ENCODE results near the gene P2RX2.
"Not testable (repeated sequence)": the region's sequence is repeated elsewhere in the genome, so short reads cannot be mapped to it uniquely, and the experiment has no call there.

The P2RX2 gene

DNA sequence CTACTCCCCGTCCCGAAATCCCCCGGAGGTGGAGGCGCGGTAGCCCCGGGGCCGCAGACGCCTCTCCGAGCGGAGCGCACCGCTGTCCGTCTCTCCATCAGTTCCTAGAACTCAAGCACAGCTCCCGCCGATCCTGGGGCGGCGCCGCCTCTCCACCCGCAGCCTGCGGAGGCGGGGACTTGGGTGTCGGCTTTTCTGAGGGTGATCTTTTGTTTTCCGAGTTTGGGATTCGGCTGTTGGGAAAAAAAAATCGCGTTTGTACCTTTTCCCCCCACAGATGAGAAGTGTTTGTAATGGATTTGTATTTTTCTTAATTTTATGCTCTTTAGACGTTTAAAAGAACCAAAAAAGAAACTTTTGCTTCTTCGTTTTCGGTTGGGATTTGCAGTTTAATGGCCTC lies 34.8 kb upstream of the P2RX2 start:
- no peak for DNase-seq

DNA sequence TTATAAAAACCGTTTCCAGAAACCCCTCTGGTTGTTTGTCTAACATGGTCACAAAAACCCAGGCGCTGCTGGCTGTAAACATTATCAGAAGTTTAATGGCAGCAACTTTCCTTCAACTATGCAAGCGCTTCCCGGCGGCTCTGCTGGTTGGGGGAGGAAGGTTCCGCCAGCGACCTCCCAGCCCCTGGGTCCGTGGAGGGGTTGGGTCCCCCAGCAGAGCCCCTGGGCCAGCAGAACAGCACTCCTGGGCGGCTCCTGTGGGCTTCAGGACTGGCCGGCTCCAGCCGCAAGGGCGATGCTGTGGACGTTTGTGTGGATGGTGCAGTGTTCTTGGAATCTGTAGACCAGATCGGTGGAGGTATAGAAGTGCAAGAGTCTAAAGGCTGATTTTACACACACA lies 34.1 kb upstream of the P2RX2 start:
- DNase-seq = no peak

DNA sequence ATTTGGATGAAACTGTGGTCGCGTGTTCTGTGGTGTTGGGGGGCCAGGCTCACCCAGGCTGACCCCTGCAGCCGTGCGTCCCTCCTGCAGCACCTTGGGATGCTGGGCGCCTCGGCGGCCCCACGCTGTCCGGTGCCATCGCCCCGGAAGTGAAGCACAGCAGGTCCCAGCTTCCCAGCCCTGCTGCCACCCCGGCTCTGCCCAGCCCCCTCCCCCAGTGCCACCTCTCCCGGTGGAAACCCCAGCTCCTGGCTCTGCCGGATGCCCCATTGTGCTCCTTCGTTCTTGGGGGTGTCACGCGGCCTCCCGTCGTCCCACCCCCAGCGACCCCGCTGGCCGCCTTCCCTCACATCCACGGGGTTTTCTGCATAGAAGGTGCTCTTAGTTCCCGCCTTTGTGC lies 33.4 kb upstream of the P2RX2 start:
- no peak for DNase-seq

DNA sequence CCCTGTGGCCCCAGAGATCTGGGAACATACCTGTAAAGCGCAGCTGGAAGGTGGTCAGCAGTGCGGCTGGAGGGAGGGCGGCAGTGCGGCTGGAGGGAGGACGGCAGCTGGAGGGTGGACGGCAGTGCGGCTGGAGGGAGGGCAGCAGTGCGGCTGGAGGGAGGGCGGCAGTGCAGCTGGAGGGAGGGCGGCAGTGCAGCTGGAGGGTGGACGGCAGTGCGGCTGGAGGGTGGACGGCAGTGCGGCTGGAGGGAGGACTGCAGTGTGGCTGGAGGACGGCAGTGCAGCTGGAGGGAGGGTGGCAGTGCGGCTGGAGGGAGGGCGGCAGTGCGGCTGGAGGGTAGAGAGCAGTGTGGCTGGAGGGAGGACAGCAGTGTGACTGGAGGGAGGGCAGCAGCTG lies 31.6 kb upstream of the P2RX2 start:
- no peak for DNase-seq

DNA sequence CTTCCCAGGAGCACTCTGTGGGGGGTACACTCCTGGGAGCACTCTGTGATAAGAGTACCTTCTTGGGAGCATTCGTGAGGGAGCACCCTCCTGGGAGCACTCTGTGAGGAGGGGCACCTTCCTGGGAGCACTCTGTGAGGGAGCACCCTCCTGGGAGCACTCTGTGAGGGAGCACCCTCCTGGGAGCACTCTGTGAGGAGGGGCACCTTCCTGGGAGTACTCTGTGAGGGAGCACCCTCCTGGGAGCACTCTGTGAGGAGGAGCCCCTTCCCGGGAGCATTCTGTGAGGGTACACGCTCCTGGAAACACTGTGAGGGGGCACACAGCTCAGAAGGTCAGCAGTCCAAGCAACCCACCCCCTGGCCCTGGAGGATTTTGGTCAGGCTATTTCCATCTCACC lies 30.8 kb upstream of the P2RX2 start:
- DNase-seq = no peak

DNA sequence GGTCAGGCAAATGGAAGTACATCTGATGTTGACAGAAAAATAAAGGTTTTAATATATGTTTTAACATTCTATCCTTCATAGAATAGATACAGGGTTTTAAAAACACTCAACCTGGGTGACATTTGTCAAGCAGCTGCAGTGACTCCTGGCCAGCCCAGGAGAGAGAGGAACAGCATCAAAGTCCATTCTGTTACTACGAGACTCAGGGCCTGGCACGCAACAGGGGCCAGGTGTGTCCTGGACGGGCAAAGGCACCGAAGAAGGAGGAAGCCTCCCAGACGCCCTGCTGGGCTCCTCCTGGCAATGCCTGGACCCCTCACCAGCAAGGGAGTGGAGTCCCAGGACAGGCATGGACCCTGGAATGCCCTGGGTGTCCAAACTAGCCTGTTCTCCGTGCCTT lies 30.3 kb upstream of the P2RX2 start:
- DNase-seq = no peak

GRCh38 chr12:132588821-132589669 lies 29.5 kb upstream of the P2RX2 start:
- no peak for DNase-seq

DNA sequence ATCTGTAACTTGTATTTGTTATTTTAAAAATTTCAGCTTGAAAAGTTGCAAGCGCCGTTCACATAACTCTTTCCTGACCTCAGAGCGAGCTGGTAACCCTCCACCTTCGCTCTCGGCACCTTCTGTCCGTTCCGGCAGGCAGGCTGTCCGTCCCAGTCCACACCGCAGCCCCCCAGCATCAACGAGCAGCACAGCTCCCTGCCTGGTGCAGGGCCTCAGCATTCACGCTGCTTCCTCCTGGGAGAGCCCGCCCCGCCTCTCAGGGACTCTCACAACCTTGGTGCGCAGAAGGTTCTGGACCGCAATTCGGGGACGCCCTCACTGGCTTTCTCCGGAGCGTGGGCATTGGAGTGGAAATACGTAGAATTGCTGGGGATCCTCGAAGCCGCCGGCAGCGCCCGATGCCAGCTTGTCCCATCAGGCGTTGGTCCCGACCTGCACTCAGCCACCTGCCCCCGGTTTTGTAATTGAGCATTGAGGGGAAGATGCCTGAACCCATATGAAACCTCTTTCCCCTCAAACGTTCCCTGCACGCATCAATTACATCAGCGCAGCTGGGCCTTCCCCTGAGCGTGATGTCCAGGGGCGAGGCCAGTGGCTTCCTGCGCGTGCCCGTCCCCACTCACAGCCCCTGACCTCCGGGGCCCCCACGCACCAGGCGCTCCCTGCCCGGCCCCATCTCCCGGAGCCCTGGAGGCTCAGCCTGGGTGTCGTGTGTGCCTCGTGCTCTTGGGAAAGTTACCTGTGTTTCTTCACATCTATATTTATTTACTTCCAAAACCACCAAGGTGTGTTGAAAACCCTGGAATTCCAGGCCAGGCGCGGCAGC lies 27.3 kb upstream of the P2RX2 start:
- DNase-seq = no peak

- no peak for DNase-seq
Observed at GRCh38 chr12:132592282-132592970, 26.1 kb upstream of the P2RX2 start.

DNA sequence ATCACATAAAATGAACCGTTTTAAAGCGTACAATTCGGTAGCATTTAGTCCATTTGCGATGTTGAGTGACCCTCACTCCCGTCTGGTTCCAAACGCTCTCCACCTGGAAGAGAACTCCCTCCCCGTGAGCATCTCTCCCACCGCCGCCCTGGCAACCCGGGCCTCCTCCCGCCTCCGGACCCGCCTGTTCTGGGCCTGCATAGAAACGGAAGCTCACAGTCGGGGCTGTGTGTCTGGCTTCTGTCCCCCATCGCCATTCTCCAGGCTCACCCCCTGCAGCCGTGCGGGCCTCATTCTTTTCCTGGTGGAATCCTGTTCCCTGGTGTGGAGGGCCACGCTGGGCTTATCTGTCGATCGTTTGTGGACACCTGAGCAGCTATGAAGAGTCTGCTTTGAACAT lies 25.5 kb upstream of the P2RX2 start:
- no peak for DNase-seq

- DNase-seq = no peak
Observed at GRCh38 chr12:132593521-132593920, 25.1 kb upstream of the P2RX2 start.

GRCh38 chr12:132593938-132594358 lies 24.6 kb upstream of the P2RX2 start:
- DNase-seq = no peak

DNA sequence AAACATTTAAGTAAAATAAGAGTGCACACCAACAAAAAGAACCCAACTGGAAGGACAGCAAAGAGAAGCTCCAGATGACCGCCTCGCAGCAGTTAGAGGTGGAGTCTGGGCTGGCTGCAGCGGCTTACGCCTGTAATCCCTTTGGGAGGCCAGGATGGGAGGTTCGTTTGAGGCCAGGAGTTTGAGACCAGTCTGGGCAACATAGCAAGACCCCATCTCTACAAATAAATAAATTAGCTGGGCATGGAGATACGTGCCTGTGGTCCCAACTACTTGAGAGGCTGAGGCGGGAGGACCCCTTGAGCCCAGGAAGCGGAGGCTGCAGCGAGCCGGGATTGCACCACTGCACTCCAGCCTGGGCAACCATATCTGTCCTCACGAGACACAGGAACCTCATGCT lies 23.4 kb upstream of the P2RX2 start:
- DNase-seq = no peak

- no peak for DNase-seq
Observed at GRCh38 chr12:132596016-132596415, 22.6 kb upstream of the P2RX2 start.

- DNase-seq = peak; percentile 44
Observed at GRCh38 chr12:132597333-132598316, 21.0 kb upstream of the P2RX2 start.

GRCh38 chr12:132599502-132599901 lies 19.1 kb upstream of the P2RX2 start:
- not testable (repeated sequence) for DNase-seq

- peak; percentile 26 for DNase-seq
Observed at GRCh38 chr12:132600048-132601032, 18.2 kb upstream of the P2RX2 start.

- no peak for DNase-seq
Observed at GRCh38 chr12:132601171-132601883, 17.2 kb upstream of the P2RX2 start.

GRCh38 chr12:132602572-132603239 lies 15.9 kb upstream of the P2RX2 start:
- DNase-seq = no peak
